DND-41 (cell line): Measurements from ENCODE around the gene DCLK3.

Experiments used
- CTCF ChIP-seq: IDR thresholded peaks from 2 replicates; pipeline ENCODE4 v1.5.1; 2012; ENCODE audit warnings: borderline replicate concordance, low read length, moderate library complexity, mild to moderate bottlenecking; ENCODE audit not compliant: poor library complexity, severe bottlenecking; ENCODE audit errors: extremely low read depth
- EZH2 ChIP-seq: IDR thresholded peaks from 3 replicates; pipeline ENCODE4 v1.6.1; 2012; ENCODE audit warnings: borderline replicate concordance, low read depth, mild to moderate bottlenecking, moderate library complexity, low read length, inconsistent platforms; ENCODE audit not compliant: severe bottlenecking

- TF ChIP-seq CTCF: no peak
- TF ChIP-seq EZH2: no peak
Measured at GRCh38 chr3:36680952-36681351, 83.4 kb downstream of the DCLK3 start.
